Tibial artery (tissue), 4 donors: ENCODE measurements around the gene OR1F1.

Experiments used
- DNase-seq, 2 donors: peaks; one replicate each; pipeline ENCODE4 v3.0.0-alpha.2; 2019
- H3K27ac ChIP-seq, 2 donors: fragments of 200-600 bp; sonication (generic) in 1 of 2; 1 replicate in 1 of 2; 2 replicates in 1 of 2; pipeline ENCODE4 v1.5.1; 2018 to 2019; ENCODE audit warnings: mild to moderate bottlenecking in 1 of 2
- H3K27me3 ChIP-seq, 2 donors: fragments of 200-600 bp; sonication (generic) in 1 of 2; one replicate each; pipeline versions ENCODE4 v1.5.1 to v1.6.0; 2016 to 2019
- H3K36me3 ChIP-seq, 3 donors: fragments of 200-600 bp; sonication (generic) in 2 of 3; one replicate each; pipeline ENCODE4 v1.5.1; 2016 to 2019; ENCODE audit warnings: mild to moderate bottlenecking in 2 of 3
- H3K4me1 ChIP-seq, 4 donors: fragments of 200-600 bp; sonication (generic) in 2 of 4; 1 replicate in 3 of 4; 2 replicates in 1 of 4; pipeline ENCODE4 v1.5.1; 2016 to 2019
- H3K4me3 ChIP-seq, 2 donors: fragments of 200-600 bp; sonication (generic) in 1 of 2; 1 replicate in 1 of 2; 2 replicates in 1 of 2; pipeline ENCODE4 v1.5.1; 2018 to 2019; ENCODE audit warnings: mild to moderate bottlenecking in 2 of 2
- H3K9me3 ChIP-seq, 3 donors: fragments of 200-600 bp; sonication (generic) in 1 of 3; one replicate each; pipeline ENCODE4 v1.5.1; 2016 to 2019
- CTCF ChIP-seq, 2 experiments: fragments of 200-600 bp in 1 of 2; fragments of 450-650 bp in 1 of 2; IDR thresholded peaks; one replicate each; pipeline ENCODE4 v1.5.1; 2017 to 2019; ENCODE audit warnings: antibody characterized with exemption in 2 of 2, mild to moderate bottlenecking in 1 of 2, moderate library complexity in 1 of 2
- intact Hi-C: fragments of 100-400 bp; cut with DNase I; formaldehyde crosslinking; loops from one replicate; pipeline ENCODE4 v1.15.0; 2023; ENCODE audit warnings: low total_unique reads

Gene OR1F1

GRCh38 chr16:3249020-3249419, 61.0 kb downstream of the OR1F1 start:
- Histone ChIP-seq H3K4me3 (no peak overlapping the region), H3K27me3 (peaks cover 0 to 22% of the 10 kb centered on the region in 2 donors), H3K36me3 (no peaks in the 10 kb centered on the region), H3K4me1 (no peaks in the 10 kb centered on the region), H3K9me3 (no peaks in the 10 kb centered on the region), H3K27ac (no peak overlapping the region)
- intact Hi-C loops = no loop called here
- no peak for TF ChIP-seq CTCF (IDR thresholded peaks at IDR 0.05)
- DNase-seq = no peak

- Histone ChIP-seq H3K9me3 (no peaks in the 10 kb centered on the region), H3K4me1 (no peaks in the 10 kb centered on the region), H3K27ac (no peak overlapping the region), H3K27me3 (peaks cover 0 to 22% of the 10 kb centered on the region in 2 donors), H3K4me3 (no peak overlapping the region), H3K36me3 (no peaks in the 10 kb centered on the region)
- no peak for TF ChIP-seq CTCF (IDR thresholded peaks at IDR 0.05)
- intact Hi-C loops = no loop called here
- no peak for DNase-seq
Measured at GRCh38 chr16:3249451-3249850, 61.4 kb downstream of the OR1F1 start.

- no peak for DNase-seq
- no peak overlapping the region for H3K27ac ChIP-seq
- H3K9me3 ChIP-seq = no peaks in the 10 kb centered on the region
- no peaks in the 10 kb centered on the region for H3K4me1 ChIP-seq
- H3K36me3 ChIP-seq = no peaks in the 10 kb centered on the region
- H3K27me3 ChIP-seq = peaks cover 0 to 28% of the 10 kb centered on the region in 2 donors
- H3K4me3 ChIP-seq = no peak overlapping the region
- intact Hi-C loops = no loop called here
- no peak for TF ChIP-seq CTCF (IDR thresholded peaks at IDR 0.05)
Measured at GRCh38 chr16:3252967-3253366, 65.0 kb downstream of the OR1F1 start.

GRCh38 chr16:3254309-3254708, 66.3 kb downstream of the OR1F1 start:
- intact Hi-C loops = no loop called here

More at GRCh38 chr16:3254309-3254708, 66.3 kb downstream of the OR1F1 start:
- H3K36me3 ChIP-seq = no peaks in the 10 kb centered on the region
- no peak overlapping the region for H3K4me3 ChIP-seq
- no peaks in the 10 kb centered on the region for H3K4me1 ChIP-seq
- no peak for TF ChIP-seq CTCF (IDR thresholded peaks at IDR 0.05)
- H3K27me3 ChIP-seq = peaks cover 0 to 25% of the 10 kb centered on the region in 2 donors
- no peak for DNase-seq
- H3K9me3 ChIP-seq = no peaks in the 10 kb centered on the region
- no peak overlapping the region for H3K27ac ChIP-seq
